Dendritic cell treated with granulocyte-macrophage colony-stimulating factor and Interleukin-4, amounts not matched to agents 40 ng/mL and 50 ng/mL, for 4 days (primary cell): Measurements from ENCODE around the gene TTLL3.

Experiments used
- H3K27ac Mint-ChIP-seq: one replicate; pipeline ENCODE4 v1.8.0; 2022; ENCODE audit warnings: mild to moderate bottlenecking, mixed read lengths
- H3K27me3 Mint-ChIP-seq: one replicate; pipeline ENCODE4 v1.8.0; 2022; ENCODE audit warnings: mild to moderate bottlenecking, mixed read lengths
- H3K36me3 Mint-ChIP-seq: one replicate; pipeline ENCODE4 v1.8.0; 2022; ENCODE audit warnings: low read depth, mixed read lengths
- H3K4me1 Mint-ChIP-seq: one replicate; pipeline ENCODE4 v1.8.0; 2022; ENCODE audit warnings: low read depth, mixed read lengths
- H3K4me3 Mint-ChIP-seq: one replicate; pipeline ENCODE4 v1.8.0; 2022; ENCODE audit warnings: mild to moderate bottlenecking, moderate library complexity, mixed read lengths
- H3K9me3 Mint-ChIP-seq: one replicate; pipeline ENCODE4 v1.8.0; 2022; ENCODE audit warnings: mixed read lengths
- intact Hi-C: fragments of 100-400 bp; cut with micrococcal nuclease; formaldehyde crosslinking; loops from one replicate; pipeline ENCODE4 v1.15.0; 2022

The TTLL3 gene

GRCh38 chr3:9806688-9807589 is 3.1 kb upstream of the TTLL3 start:
- Mint-ChIP-seq H3K27me3 (no peaks in the 10 kb centered on the region), H3K36me3 (peaks cover 92% of the 10 kb centered on the region), H3K27ac (peak overlapping the region; percentile 21), H3K4me1 (peaks cover 78% of the 10 kb centered on the region), H3K9me3 (no peaks in the 10 kb centered on the region), H3K4me3 (no peak overlapping the region)
- intact Hi-C loops = no loop called here

GRCh38 chr3:9807981-9808344 is 2.1 kb upstream of the TTLL3 start:
- Mint-ChIP-seq H3K4me1 (peaks cover 74% of the 10 kb centered on the region), H3K36me3 (peaks cover 86% of the 10 kb centered on the region), H3K9me3 (no peaks in the 10 kb centered on the region), H3K4me3 (no peak overlapping the region), H3K27me3 (no peaks in the 10 kb centered on the region), H3K27ac (peak overlapping the region; percentile 97)
- intact Hi-C loops = loop anchor here (2.0 kb wide), 1 partner anchor 13 kb away; no protein-coding TSS in a partner anchor

GRCh38 chr3:9808345-9809037 is 1.6 kb upstream of the TTLL3 start:
- peaks cover 86% of the 10 kb centered on the region for H3K36me3 Mint-ChIP-seq
- intact Hi-C loops = loop anchor here (2.0 kb wide), 1 partner anchor 14 kb away; no protein-coding TSS in a partner anchor
- H3K27me3 Mint-ChIP-seq = no peaks in the 10 kb centered on the region
- H3K4me1 Mint-ChIP-seq = peaks cover 69% of the 10 kb centered on the region
- no peak overlapping the region for H3K4me3 Mint-ChIP-seq
- H3K9me3 Mint-ChIP-seq = no peaks in the 10 kb centered on the region
- H3K27ac Mint-ChIP-seq = peak overlapping the region; percentile 97

- Mint-ChIP-seq H3K36me3 (peaks cover 84% of the 10 kb centered on the region), H3K9me3 (no peaks in the 10 kb centered on the region), H3K4me1 (peaks cover 61% of the 10 kb centered on the region), H3K27ac (peak overlapping the region; percentile 97), H3K4me3 (peak overlapping the region; percentile 91), H3K27me3 (no peaks in the 10 kb centered on the region)
- intact Hi-C loops = loop anchor here (2.0 kb wide), 1 partner anchor 14 kb away; no protein-coding TSS in a partner anchor
These were observed 835 bp upstream of the TTLL3 start for GRCh38 chr3:9809239-9809614.

GRCh38 chr3:9810433-9810770 is 340 bp downstream of the TTLL3 start:
- intact Hi-C loops = no loop called here

GRCh38 chr3:9810846-9811245 is 784 bp downstream of the TTLL3 start:
- intact Hi-C loops = no loop called here
- Mint-ChIP-seq H3K27me3 (no peaks in the 10 kb centered on the region), H3K27ac (peak overlapping the region; percentile 97), H3K4me3 (peak overlapping the region; percentile 91), H3K4me1 (peaks cover 52% of the 10 kb centered on the region), H3K9me3 (no peaks in the 10 kb centered on the region), H3K36me3 (peaks cover 79% of the 10 kb centered on the region)

More at GRCh38 chr3:9810433-9810770, 340 bp downstream of the TTLL3 start:
- H3K4me1 Mint-ChIP-seq = peaks cover 56% of the 10 kb centered on the region
- H3K4me3 Mint-ChIP-seq = peak overlapping the region; percentile 91
- no peaks in the 10 kb centered on the region for H3K27me3 Mint-ChIP-seq
- H3K36me3 Mint-ChIP-seq = peaks cover 82% of the 10 kb centered on the region
- H3K9me3 Mint-ChIP-seq = no peaks in the 10 kb centered on the region
- peak overlapping the region; percentile 97 for H3K27ac Mint-ChIP-seq

GRCh38 chr3:9812870-9813483 is 2.9 kb downstream of the TTLL3 start:
- no peak overlapping the region for H3K27ac Mint-ChIP-seq
- no peaks in the 10 kb centered on the region for H3K9me3 Mint-ChIP-seq
- H3K36me3 Mint-ChIP-seq = peaks cover 75% of the 10 kb centered on the region
- intact Hi-C loops = no loop called here
- H3K27me3 Mint-ChIP-seq = no peaks in the 10 kb centered on the region
- peaks cover 33% of the 10 kb centered on the region for H3K4me1 Mint-ChIP-seq
- H3K4me3 Mint-ChIP-seq = no peak overlapping the region

- H3K9me3 Mint-ChIP-seq = no peaks in the 10 kb centered on the region
- H3K27me3 Mint-ChIP-seq = no peaks in the 10 kb centered on the region
- intact Hi-C loops = no loop called here
- H3K36me3 Mint-ChIP-seq = peaks cover 78% of the 10 kb centered on the region
- no peak overlapping the region for H3K4me3 Mint-ChIP-seq
- peaks cover 8% of the 10 kb centered on the region for H3K4me1 Mint-ChIP-seq
- no peak overlapping the region for H3K27ac Mint-ChIP-seq
These were observed 5.9 kb downstream of the TTLL3 start for GRCh38 chr3:9815986-9816385.

- intact Hi-C loops = no loop called here
- Mint-ChIP-seq H3K9me3 (no peaks in the 10 kb centered on the region), H3K36me3 (peaks cover 73% of the 10 kb centered on the region), H3K27ac (no peak overlapping the region), H3K4me1 (no peaks in the 10 kb centered on the region), H3K27me3 (no peaks in the 10 kb centered on the region), H3K4me3 (no peak overlapping the region)
These were observed 7.4 kb downstream of the TTLL3 start for GRCh38 chr3:9817436-9817835.

- intact Hi-C loops = no loop called here
- no peak overlapping the region for H3K27ac Mint-ChIP-seq
- no peaks in the 10 kb centered on the region for H3K9me3 Mint-ChIP-seq
- no peak overlapping the region for H3K4me3 Mint-ChIP-seq
- peaks cover 62% of the 10 kb centered on the region for H3K36me3 Mint-ChIP-seq
- H3K4me1 Mint-ChIP-seq = no peaks in the 10 kb centered on the region
- no peaks in the 10 kb centered on the region for H3K27me3 Mint-ChIP-seq
These were observed 8.7 kb downstream of the TTLL3 start for GRCh38 chr3:9818666-9819335.

- no peaks in the 10 kb centered on the region for H3K27me3 Mint-ChIP-seq
- intact Hi-C loops = no loop called here
- H3K4me1 Mint-ChIP-seq = no peaks in the 10 kb centered on the region
- peaks cover 54% of the 10 kb centered on the region for H3K36me3 Mint-ChIP-seq
- no peak overlapping the region for H3K4me3 Mint-ChIP-seq
- no peak overlapping the region for H3K27ac Mint-ChIP-seq
- H3K9me3 Mint-ChIP-seq = no peaks in the 10 kb centered on the region
These were observed 10.5 kb downstream of the TTLL3 start for GRCh38 chr3:9820543-9820942.

GRCh38 chr3:9820946-9821345 is 10.9 kb downstream of the TTLL3 start:
- Mint-ChIP-seq H3K27me3 (no peaks in the 10 kb centered on the region), H3K4me1 (no peaks in the 10 kb centered on the region), H3K27ac (no peak overlapping the region), H3K9me3 (no peaks in the 10 kb centered on the region), H3K36me3 (peaks cover 55% of the 10 kb centered on the region), H3K4me3 (no peak overlapping the region)
- intact Hi-C loops = no loop called here

- Mint-ChIP-seq H3K4me1 (peaks cover 6% of the 10 kb centered on the region), H3K27me3 (no peaks in the 10 kb centered on the region), H3K36me3 (peaks cover 57% of the 10 kb centered on the region), H3K27ac (no peak overlapping the region), H3K4me3 (no peak overlapping the region), H3K9me3 (no peaks in the 10 kb centered on the region)
- intact Hi-C loops = no loop called here
These were observed 15.5 kb downstream of the TTLL3 start for GRCh38 chr3:9825451-9826040.
